Stomach (tissue), 4 donors: Measurements from ENCODE around the gene TNS1.

Experiments
- CTCF ChIP-seq, 7 experiments: fragments of 450-650 bp in 4 of 7; fragments of 200-600 bp in 3 of 7; sonication (generic) in 3 of 7; IDR thresholded peaks; one replicate each; pipeline ENCODE4 v1.5.1; 2016 to 2019; ENCODE audit warnings: antibody characterized with exemption in 7 of 7, control low read depth in 2 of 7, mild to moderate bottlenecking in 1 of 7
- EP300 ChIP-seq: sonication (generic); formaldehyde crosslinking; IDR thresholded peaks from one replicate; pipeline ENCODE4 v1.6.1; 2017; ENCODE audit warnings: antibody characterized with exemption
- POLR2A ChIP-seq, 4 donors: fragments of 450-650 bp; IDR thresholded peaks; one replicate each; pipeline ENCODE4 v1.6.1; 2016; ENCODE audit warnings: antibody characterized with exemption in 4 of 4, control low read depth in 2 of 4, mild to moderate bottlenecking in 1 of 4, moderate library complexity in 1 of 4

DNA sequence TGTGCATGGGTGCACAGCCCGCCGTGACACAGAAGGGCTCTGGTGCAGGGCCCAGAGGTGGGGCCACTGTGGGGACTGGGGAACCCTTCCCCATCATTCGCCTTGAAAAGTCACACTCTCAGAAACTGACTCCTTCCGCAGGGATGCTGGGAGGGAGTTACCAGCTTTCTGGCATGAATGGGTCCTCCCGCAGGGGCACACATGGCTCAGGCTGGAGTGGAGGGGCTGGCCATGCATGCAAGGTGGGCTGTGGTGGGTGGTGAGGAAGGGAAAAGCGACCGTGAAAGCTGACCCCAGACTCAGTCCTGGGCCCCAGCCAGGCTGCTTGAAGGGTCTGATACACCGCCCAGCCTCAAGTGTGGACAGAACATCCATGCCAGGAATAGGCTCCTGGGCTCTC, 201.1 kb downstream of the TNS1 start:
- TF ChIP-seq POLR2A (IDR thresholded peaks at IDR 0.05) (no peak), CTCF (IDR thresholded peaks at IDR 0.05) (no peak), EP300 (no peak)
